KMS-11 (cell line): Measurements from ENCODE around the gene DIP2C.

Experiments
- H2AFZ ChIP-seq: fragments of 200-600 bp; sonication (generic); 2 replicates; pipeline ENCODE4 v1.6.1; 2016; ENCODE audit warnings: antibody characterized with exemption, mixed run types, low read depth
- H3K27ac ChIP-seq: fragments of 200-600 bp; sonication (generic); 2 replicates; pipeline ENCODE4 v1.6.1; 2016; ENCODE audit warnings: mild to moderate bottlenecking, mixed run types
- H3K27me3 ChIP-seq: fragments of 200-600 bp; sonication (generic); 2 replicates; pipeline ENCODE4 v1.6.1; 2017; ENCODE audit warnings: mild to moderate bottlenecking, low read depth, mixed run types, moderate library complexity; ENCODE audit not compliant: insufficient read depth
- H3K36me3 ChIP-seq: fragments of 200-600 bp; sonication (generic); 2 replicates; pipeline ENCODE4 v1.6.1; 2017; ENCODE audit warnings: mild to moderate bottlenecking, mixed run types; ENCODE audit not compliant: insufficient read depth
- H3K4me1 ChIP-seq: fragments of 200-600 bp; sonication (generic); 2 replicates; pipeline ENCODE4 v1.6.1; 2016; ENCODE audit warnings: mild to moderate bottlenecking, low read depth, mixed run types; ENCODE audit not compliant: poor library complexity, severe bottlenecking
- H3K4me2 ChIP-seq: fragments of 200-600 bp; sonication (generic); 2 replicates; pipeline ENCODE4 v1.7.0; 2016; ENCODE audit warnings: mild to moderate bottlenecking, mixed run types
- H3K4me3 ChIP-seq: fragments of 200-600 bp; sonication (generic); IDR thresholded peaks from 2 replicates; pipeline ENCODE4 v1.6.1; 2017; ENCODE audit warnings: low read depth, low read length, mixed read lengths; ENCODE audit not compliant: insufficient read depth
- H3K79me2 ChIP-seq: fragments of 200-600 bp; sonication (generic); 2 replicates; pipeline ENCODE4 v1.6.1; 2016; ENCODE audit warnings: low read depth, mixed run types; ENCODE audit not compliant: insufficient read depth
- H3K9ac ChIP-seq: fragments of 200-600 bp; sonication (generic); 2 replicates; pipeline ENCODE4 v1.6.1; 2016; ENCODE audit warnings: mild to moderate bottlenecking, mixed run types
- H4K20me1 ChIP-seq: fragments of 200-600 bp; sonication (generic); 2 replicates; pipeline ENCODE4 v1.6.1; 2016; ENCODE audit warnings: mild to moderate bottlenecking, mixed run types; ENCODE audit not compliant: insufficient read depth
- TF ChIP-seq, protein P1 (sequence below): fragments of 200-600 bp; sonication (generic); conservative IDR thresholded peaks from 2 replicates; pipeline ENCODE4 v1.6.1; 2017; ENCODE audit warnings: low read depth, mild to moderate bottlenecking, antibody characterized with exemption, low read length, moderate library complexity, mixed read lengths

The DIP2C gene

GRCh38 chr10:287026-287709, 402.3 kb downstream of the DIP2C start:
- no peaks in the 10 kb centered on the region for H3K36me3 ChIP-seq
- no peak overlapping the region for H2AFZ ChIP-seq
- TF ChIP-seq, protein P1, sequence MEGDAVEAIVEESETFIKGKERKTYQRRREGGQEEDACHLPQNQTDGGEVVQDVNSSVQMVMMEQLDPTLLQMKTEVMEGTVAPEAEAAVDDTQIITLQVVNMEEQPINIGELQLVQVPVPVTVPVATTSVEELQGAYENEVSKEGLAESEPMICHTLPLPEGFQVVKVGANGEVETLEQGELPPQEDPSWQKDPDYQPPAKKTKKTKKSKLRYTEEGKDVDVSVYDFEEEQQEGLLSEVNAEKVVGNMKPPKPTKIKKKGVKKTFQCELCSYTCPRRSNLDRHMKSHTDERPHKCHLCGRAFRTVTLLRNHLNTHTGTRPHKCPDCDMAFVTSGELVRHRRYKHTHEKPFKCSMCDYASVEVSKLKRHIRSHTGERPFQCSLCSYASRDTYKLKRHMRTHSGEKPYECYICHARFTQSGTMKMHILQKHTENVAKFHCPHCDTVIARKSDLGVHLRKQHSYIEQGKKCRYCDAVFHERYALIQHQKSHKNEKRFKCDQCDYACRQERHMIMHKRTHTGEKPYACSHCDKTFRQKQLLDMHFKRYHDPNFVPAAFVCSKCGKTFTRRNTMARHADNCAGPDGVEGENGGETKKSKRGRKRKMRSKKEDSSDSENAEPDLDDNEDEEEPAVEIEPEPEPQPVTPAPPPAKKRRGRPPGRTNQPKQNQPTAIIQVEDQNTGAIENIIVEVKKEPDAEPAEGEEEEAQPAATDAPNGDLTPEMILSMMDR = no peak
- no peaks in the 10 kb centered on the region for H3K4me1 ChIP-seq
- H4K20me1 ChIP-seq = no peaks in the 10 kb centered on the region
- H3K4me3 ChIP-seq = no peak overlapping the region
- H3K4me2 ChIP-seq = no peak overlapping the region
- no peak overlapping the region for H3K27ac ChIP-seq
- no peaks in the 10 kb centered on the region for H3K27me3 ChIP-seq
- H3K79me2 ChIP-seq = no peaks in the 10 kb centered on the region
- no peak overlapping the region for H3K9ac ChIP-seq

DNA sequence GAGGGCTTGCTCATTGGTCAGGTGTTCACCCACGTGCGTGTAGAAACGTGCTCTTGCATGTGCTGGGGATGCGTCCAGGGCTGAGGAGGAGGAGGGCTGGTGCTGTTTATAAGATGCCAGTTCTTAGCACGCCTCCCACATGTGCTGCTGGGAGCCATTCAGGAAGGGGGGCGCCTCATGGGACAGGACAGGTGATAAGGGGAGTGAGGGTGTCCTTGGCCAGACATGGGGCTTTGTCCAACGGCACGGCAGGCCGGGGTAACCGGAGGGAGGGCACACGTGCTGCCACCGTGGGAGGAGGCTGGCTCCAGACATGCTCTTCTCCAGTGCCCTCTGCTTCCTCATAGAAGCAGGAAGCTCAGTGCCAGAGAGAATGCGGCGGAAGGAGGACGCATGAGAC, 404.3 kb downstream of the DIP2C start:
- Histone ChIP-seq H3K9ac (no peak overlapping the region), H3K27ac (no peak overlapping the region), H3K4me3 (no peak overlapping the region), H3K4me1 (no peaks in the 10 kb centered on the region), H3K4me2 (no peak overlapping the region), H3K79me2 (no peaks in the 10 kb centered on the region), H3K27me3 (no peaks in the 10 kb centered on the region), H2AFZ (no peak overlapping the region), H3K36me3 (no peaks in the 10 kb centered on the region; the same call in 1 of the 2 replicates), H4K20me1 (no peaks in the 10 kb centered on the region)
- TF ChIP-seq, protein P1 = no peak

GRCh38 chr10:283916-284356, 405.5 kb downstream of the DIP2C start:
- Histone ChIP-seq H3K4me2 (no peak overlapping the region), H3K4me1 (no peaks in the 10 kb centered on the region), H3K79me2 (no peaks in the 10 kb centered on the region), H2AFZ (no peak overlapping the region), H3K27me3 (no peaks in the 10 kb centered on the region), H3K27ac (no peak overlapping the region), H3K4me3 (no peak overlapping the region), H3K9ac (no peak overlapping the region), H4K20me1 (no peaks in the 10 kb centered on the region), H3K36me3 (no peaks in the 10 kb centered on the region; the same call in 1 of the 2 replicates)
- TF ChIP-seq, protein P1 = no peak

GRCh38 chr10:283140-283479, 406.4 kb downstream of the DIP2C start:
- no peaks in the 10 kb centered on the region for H4K20me1 ChIP-seq
- no peaks in the 10 kb centered on the region for H3K27me3 ChIP-seq
- H3K36me3 ChIP-seq = no peaks in the 10 kb centered on the region; the same call in 1 of the 2 replicates
- H3K4me3 ChIP-seq = no peak overlapping the region
- TF ChIP-seq, protein P1 = no peak
- H3K4me2 ChIP-seq = no peak overlapping the region
- no peaks in the 10 kb centered on the region for H3K4me1 ChIP-seq
- no peak overlapping the region for H2AFZ ChIP-seq
- H3K79me2 ChIP-seq = no peaks in the 10 kb centered on the region
- H3K27ac ChIP-seq = no peak overlapping the region
- H3K9ac ChIP-seq = no peak overlapping the region
